Vagina (tissue), 2 donors: ENCODE results near the gene KDM2A.

Source experiments
- POLR2A ChIP-seq, 2 donors: fragments of 450-650 bp; IDR thresholded peaks; one replicate each; pipeline ENCODE4 v1.6.1; 2017; ENCODE audit warnings: antibody characterized with exemption in 2 of 2, mild to moderate bottlenecking in 2 of 2, moderate library complexity in 2 of 2
- POLR2AphosphoS5 ChIP-seq, 2 donors: sonication (generic); formaldehyde crosslinking; IDR thresholded peaks; one replicate each; pipeline ENCODE4 v1.9.0; 2017; ENCODE audit warnings: antibody characterized with exemption in 2 of 2, mild to moderate bottlenecking in 2 of 2, low read depth in 1 of 2; ENCODE audit not compliant: insufficient read depth in 1 of 2
- TF ChIP-seq, protein P1 (sequence below), 3 experiments: fragments of 450-650 bp in 2 of 3; fragments of 200-600 bp in 1 of 3; sonication (generic) in 1 of 3; IDR thresholded peaks; one replicate each; pipeline ENCODE4 v1.5.1; 2017 to 2019; ENCODE audit warnings: antibody characterized with exemption in 3 of 3, mild to moderate bottlenecking in 2 of 3, moderate library complexity in 2 of 3

GRCh38 chr11:67264877-67265632, 146.0 kb downstream of the KDM2A start:
- no peak for TF ChIP-seq POLR2A (IDR thresholded peaks at IDR 0.05)
- TF ChIP-seq, protein P1, sequence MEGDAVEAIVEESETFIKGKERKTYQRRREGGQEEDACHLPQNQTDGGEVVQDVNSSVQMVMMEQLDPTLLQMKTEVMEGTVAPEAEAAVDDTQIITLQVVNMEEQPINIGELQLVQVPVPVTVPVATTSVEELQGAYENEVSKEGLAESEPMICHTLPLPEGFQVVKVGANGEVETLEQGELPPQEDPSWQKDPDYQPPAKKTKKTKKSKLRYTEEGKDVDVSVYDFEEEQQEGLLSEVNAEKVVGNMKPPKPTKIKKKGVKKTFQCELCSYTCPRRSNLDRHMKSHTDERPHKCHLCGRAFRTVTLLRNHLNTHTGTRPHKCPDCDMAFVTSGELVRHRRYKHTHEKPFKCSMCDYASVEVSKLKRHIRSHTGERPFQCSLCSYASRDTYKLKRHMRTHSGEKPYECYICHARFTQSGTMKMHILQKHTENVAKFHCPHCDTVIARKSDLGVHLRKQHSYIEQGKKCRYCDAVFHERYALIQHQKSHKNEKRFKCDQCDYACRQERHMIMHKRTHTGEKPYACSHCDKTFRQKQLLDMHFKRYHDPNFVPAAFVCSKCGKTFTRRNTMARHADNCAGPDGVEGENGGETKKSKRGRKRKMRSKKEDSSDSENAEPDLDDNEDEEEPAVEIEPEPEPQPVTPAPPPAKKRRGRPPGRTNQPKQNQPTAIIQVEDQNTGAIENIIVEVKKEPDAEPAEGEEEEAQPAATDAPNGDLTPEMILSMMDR (IDR thresholded peaks at IDR 0.05): no peak
- TF ChIP-seq POLR2AphosphoS5 (IDR thresholded peaks at IDR 0.05; ENCODE audit: insufficient read depth in 1 of 2, low read depth in 1 of 2): no peak
